ENCODE results near the gene PSMB7.

The PSMB7 gene

GRCh38 chr9:124411514-124412227, 3.6 kb downstream of the PSMB7 start:
- DNase-seq (ENCODE audit: low read depth in 1 of 2, low spot score in 1 of 2) = no peak

DNA sequence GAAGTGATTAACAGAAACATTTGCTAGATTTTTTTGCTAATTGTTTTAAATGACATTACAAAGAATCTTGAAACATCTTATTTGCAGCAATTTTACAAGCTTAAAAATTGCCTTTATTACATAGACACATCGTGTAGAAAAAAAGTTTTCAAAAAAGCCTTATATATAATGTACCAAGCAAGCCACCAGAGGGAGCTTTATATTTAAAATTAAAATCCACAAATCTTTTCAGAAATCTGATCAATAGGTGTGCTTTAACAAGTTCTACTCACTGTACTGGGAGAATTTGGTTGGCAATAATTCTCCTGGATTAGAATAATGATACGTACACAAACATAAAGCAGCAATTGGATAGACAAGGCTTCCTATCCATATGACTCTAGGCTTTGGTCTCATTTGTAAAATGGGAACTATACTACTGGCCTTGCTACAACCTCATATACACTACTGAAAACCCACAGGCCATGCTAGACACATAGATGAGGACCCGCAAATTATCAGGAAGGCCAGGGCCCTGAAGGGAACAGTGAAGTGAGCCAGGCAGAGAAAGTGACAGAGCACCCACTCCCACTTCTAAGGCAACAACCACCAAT, 4.8 kb downstream of the PSMB7 start:
- no peak for DNase-seq (ENCODE audit: low read depth in 1 of 2, low spot score in 1 of 2)

- no peak for DNase-seq (ENCODE audit: low read depth in 1 of 2, low spot score in 1 of 2)
Observed at GRCh38 chr9:124409410-124409809, 5.8 kb downstream of the PSMB7 start.

DNA sequence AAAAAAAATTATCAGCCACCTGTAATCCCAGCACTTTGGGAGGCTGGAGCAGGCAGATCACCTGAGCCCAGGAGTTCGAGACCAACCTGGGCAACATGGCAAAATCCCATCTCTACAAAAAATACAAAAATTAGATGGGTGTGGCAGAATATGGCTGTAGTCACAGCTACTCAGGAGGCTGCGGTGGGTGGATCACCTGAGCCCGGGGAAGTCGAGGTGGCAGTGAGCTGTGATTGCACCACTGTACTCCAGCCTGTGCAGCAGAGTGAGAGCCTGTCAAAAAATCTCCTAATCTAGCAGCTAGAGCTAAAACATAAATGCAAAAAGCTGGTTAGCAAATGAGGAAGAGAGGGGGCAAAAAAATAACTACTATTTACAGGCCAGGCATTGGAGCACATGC, 12.0 kb downstream of the PSMB7 start:
- no peak for DNase-seq (ENCODE audit: low read depth in 1 of 2, low spot score in 1 of 2)

DNA sequence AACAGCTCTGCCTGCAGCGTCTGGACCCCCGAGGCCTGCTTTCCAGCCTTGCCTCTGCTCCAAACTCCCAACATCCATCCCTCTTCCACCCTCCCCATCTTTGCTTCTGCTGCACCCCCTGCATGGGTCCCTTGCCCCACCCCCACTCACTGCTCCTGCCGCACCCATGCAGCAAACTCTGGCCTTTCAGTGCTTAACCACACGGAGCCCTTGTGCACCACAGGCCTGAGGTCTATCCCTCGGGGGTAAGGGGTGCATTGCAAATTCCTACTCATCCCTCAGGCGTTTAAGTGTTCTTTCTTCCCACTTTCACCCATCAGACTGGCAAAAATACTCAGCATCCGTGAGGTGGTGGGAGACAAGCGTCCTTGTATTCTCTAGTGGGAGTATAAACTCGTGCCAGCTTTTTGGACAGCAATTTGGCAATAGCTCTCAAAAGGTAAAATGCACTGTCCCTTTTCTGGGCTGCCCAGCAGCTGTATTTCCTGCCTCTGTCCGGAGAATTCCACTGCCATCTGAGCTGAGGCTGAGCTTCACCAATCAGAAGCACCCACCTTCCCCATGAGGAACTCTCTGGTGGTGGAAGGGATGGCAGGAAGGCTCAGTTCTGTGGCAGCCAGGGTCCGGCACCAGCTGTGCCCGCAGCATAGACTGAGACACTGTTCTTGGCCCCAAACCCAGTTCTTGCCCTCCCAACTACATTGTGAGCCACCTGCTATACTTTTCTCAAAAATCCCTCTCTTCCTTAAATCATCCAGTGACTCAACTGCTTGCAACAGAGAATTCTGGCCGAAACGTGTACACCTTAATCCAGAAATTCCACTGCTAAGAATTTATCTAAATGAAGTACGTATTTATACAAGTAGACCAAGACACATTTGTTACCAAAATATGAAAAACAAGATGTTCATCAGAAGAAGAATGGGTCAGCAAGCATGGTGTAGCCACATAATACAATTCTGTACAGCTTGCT, 15.0 kb downstream of the PSMB7 start:
- DNase-seq (ENCODE audit: low read depth in 1 of 2, low spot score in 1 of 2) = no peak

DNA sequence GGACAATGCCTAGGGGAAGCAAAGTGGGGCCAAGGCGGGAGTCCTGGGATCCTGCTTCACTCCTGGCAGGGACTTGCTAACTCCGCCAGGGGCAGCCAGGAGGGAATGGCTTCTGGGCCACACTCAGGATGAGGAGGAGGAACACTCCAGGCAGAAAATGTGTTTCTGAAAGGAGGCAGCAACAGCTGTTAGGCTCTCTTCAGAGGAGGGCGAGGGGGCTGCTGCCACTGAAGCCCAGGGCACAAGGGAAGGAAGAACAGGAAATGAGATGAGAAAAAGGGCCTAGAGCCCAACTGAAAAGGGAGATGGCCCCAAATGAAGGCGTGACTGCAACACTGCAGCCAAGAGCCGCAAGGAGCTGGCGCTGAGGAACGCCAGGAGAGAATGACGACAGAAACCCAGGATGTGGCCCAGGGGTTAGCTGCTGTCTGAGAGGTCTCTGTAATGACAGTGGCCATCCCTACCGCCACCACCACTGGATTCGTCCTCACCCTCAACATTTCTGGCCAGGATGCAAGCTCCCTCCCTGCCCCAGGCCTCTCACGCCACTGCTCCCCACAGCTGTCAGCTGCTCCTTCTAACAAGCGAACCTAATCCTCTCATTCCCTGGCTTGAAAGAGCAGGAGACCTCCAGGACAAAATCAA, 15.8 kb downstream of the PSMB7 start:
- no peak for DNase-seq (ENCODE audit: low read depth in 1 of 2, low spot score in 1 of 2)

DNA sequence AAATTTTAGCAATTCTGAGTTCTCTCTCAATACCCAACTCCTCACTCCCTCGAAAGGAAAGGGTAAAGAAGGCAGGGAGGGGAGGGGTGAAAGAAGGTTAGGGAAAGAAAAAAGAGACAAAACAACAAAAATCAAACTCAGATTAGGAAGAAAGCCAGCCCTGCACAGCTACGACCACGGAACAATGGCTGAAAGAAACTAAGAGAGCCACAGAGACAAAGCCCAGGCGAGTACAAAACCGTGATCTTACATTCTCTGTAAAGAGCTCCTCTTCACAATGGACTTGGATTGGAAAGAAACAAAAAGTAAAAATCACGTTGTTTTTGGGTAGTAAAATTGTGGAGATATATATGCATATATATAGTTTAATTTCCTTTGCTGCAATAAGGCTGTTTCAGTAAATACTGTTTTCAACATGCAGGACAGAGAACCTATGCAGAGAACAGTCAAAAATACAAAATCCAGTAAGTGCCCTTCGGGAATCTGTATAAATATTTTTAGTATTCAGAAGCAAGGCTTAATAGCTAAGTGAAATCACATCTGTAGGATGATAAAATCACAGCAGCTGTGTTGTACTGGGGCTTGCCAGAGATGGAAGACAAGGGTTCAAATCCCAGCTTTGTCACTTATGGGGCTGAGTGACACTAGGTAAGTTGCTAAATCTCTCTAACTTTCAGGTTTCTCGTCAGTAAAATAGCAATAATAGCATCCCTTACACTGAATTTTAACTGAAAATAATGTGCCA, 16.9 kb downstream of the PSMB7 start:
- DNase-seq (ENCODE audit: low read depth in 1 of 2, low spot score in 1 of 2) = no peak

- DNase-seq (ENCODE audit: low read depth in 1 of 2, low spot score in 1 of 2) = no peak
Observed at GRCh38 chr9:124395826-124396225, 19.4 kb downstream of the PSMB7 start.

DNA sequence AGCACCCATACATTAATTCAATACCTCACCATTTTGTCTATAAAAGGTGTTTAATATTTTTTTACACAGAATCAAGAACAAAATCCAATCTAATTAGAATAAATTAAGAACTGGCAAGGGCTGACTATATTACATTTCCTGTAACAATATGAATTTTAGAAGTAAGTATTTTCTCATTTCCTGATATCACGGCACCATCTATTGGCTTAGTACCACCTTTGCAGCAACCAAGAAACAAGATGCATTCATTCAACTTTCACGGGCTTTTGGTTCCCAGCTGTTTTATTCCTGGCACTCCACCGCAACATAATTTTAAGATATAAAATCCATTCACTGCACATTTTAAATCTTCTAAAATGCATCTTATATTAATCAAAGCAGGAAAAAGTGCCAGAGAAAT, 20.6 kb downstream of the PSMB7 start:
- DNase-seq (ENCODE audit: low read depth in 1 of 2, low spot score in 1 of 2) = no peak

GRCh38 chr9:124394167-124394566, 21.1 kb downstream of the PSMB7 start:
- DNase-seq (ENCODE audit: low read depth in 1 of 2, low spot score in 1 of 2) = no peak

- no peak for DNase-seq (ENCODE audit: low read depth in 1 of 2, low spot score in 1 of 2)
Observed at GRCh38 chr9:124392871-124393460, 22.3 kb downstream of the PSMB7 start.

DNA sequence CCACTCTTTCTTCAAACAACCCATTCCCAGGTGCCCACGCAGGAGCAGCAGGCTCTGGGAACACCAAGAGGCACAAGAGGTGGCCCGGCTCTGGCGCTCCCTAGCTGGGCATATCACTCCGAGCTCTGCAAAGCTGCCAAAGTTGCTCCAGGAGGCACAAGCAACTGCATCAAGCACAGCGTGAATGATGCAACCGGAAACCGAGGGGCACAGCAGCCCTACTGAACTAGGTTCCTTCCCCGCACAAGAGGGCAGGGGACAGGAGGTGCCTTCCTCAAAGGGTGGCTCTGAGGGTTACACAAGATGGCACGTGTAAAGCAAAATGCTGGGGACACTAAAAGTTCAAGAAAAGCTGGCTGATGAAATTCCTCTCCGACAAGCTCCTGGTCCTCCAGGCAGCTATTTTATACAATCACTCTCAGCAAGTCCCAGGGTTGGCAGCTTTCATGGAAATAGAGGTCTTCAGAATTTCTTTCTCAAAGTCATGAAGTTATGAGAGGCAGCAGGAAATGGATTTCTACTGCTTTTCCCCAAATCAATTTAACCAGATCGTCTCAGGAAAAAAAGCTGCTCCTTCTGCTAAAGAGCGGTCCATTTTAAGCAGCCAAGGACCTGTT, 22.9 kb downstream of the PSMB7 start:
- DNase-seq (ENCODE audit: low read depth in 1 of 2, low spot score in 1 of 2) = no peak

- no peak for DNase-seq (ENCODE audit: low read depth in 1 of 2, low spot score in 1 of 2)
Observed at GRCh38 chr9:124390794-124391658, 24.2 kb downstream of the PSMB7 start.

GRCh38 chr9:124389146-124389939, 25.9 kb downstream of the PSMB7 start:
- no peak for DNase-seq (ENCODE audit: low read depth in 1 of 2, low spot score in 1 of 2)

DNA sequence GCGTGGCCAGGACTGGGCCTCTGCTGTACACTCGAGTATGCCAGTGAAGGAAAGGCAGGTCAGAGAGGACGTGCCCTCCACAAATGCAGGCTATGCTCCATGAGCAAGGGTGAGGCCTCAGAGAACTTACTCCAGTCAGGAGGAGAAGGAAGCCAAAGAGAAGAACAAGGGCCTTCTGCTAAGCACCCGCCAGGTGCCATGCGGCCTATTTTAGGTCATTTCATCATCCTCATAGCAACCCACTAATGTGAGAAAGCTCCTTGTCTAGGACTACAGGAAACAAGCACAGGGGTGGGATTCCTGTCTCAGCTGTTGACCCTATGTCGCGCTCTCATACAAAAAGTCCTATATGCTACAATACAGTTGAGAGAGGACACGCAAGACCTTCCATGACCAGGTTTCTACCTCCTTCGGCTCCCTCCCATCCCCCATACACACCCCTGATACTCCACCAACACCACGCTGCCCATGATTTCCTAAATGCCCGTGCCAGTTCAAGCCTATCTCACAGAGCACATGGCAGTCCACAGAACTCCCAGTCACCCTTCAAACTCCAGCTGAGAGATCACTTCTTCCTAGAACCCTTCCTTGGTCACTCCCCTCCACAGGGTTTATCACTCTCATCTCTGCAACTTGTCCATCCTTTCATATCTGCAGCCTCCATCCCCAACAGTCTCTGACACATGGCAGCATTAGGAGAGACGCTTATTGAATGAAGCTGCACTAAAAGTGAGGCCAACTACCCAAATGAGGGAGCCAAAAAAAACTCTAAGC, 26.8 kb downstream of the PSMB7 start:
- DNase-seq (ENCODE audit: low read depth in 1 of 2, low spot score in 1 of 2) = no peak

- DNase-seq (ENCODE audit: low read depth in 1 of 2, low spot score in 1 of 2) = no peak
Observed at GRCh38 chr9:124386201-124386600, 29.0 kb downstream of the PSMB7 start.

GRCh38 chr9:124385623-124386022, 29.6 kb downstream of the PSMB7 start:
- no peak for DNase-seq (ENCODE audit: low read depth in 1 of 2, low spot score in 1 of 2)
